NCI-H2196 (cell line): ENCODE measurements around the gene KIF27.
"Not testable (repeated sequence)": the region's sequence is repeated elsewhere in the genome, so short reads cannot be mapped to it uniquely, and the experiment has no call there.

Experiments
- DNase-seq: peaks from one replicate; lab custom pipeline; 2025; ENCODE audit not compliant: unreplicated experiment; lab: John Stamatoyannopoulos, UW

Gene KIF27

GRCh38 chr9:83817356-83818278, 103.6 kb downstream of the KIF27 start, which contains the start of gene GKAP1:
GKAP1 (minus strand) TSS chr9:83817769; CDS start chr9:83806517, 11,252 bp downstream.
- peak; percentile 78 for DNase-seq

GRCh38 chr9:83817011-83817355, 104.2 kb downstream of the KIF27 start:
- not testable (repeated sequence) for DNase-seq

DNA sequence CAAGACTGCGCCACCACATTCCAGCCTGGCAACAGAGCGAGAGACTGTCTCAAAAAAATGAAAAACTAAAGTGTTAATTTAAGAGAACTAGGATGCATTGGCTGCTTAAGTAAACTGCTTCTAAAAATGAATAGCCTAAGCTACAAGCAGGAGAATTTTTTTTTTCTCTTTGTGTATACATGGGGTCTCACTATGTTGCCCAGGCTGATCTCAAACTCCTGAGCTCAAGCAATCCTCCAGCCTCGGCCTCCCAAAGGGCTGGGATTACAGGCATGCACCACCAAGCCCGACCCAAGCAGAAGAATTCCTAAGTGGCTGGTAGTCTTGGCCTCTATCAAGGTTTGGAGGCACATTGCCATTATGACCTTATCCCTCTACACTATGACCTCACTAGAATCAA, 106.1 kb downstream of the KIF27 start:
- DNase-seq: not testable (repeated sequence)

- DNase-seq: not testable (repeated sequence)
These were observed 112.0 kb downstream of the KIF27 start for GRCh38 chr9:83809213-83809612.

DNA sequence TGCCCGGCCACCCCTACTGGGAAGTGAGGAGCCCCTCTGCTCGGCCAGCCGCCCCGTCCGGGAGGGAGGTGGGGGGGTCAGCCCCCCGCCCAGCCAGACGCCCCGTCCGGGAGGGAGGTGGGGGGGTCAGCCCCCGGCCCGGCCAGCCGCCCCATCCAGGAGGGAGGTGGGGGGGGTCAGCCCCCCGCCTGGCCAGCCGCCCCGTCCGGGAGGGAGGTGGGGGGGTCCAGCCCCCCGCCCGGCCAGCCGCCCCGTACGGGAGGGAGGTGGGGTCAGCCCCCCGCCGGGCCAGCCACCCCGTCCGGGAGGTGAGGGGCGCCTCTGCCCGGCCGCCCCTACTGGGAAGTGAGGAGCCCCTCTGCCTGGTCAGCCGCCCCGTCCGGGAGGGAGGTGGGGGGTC, 116.8 kb downstream of the KIF27 start:
- not testable (repeated sequence) for DNase-seq

GRCh38 chr9:83803941-83804340, 117.3 kb downstream of the KIF27 start:
- DNase-seq: not testable (repeated sequence)

DNA sequence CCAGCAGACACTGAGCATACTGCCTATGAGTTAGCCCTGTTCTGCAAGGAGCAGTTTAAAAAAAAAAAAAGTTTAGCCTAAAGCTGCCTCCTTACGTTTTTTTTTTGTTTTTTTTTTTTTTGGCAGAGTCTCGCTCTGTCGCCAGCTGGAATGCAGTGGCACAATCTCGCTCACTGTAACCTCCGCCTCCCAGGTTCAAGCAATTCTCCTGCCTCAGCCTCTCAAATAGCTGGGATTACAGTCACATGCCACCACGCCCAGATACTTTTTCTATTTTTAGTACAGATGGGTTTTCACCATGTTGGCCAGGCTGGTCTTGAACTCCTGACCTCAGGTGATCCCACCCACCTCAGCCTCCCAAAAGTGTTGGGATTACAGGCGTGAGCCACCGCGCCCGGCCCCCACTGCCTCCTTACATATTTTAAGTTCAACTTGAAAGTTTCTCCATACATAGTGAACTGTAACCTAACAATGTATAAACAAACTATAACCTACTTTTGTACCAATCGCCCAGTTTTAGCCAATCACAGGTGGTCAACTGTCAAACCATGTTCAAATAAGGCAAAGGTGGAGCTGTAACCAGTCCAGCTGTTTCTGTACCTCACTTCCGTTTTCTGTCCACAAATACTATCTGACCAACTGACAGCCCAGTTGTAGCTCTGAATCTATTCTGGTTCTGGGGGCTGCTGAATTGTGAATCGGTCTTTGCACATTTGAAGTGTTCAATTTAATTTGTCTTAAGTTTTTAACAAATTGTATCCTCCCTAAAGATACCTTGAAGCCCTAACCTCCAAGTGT, 120.8 kb downstream of the KIF27 start:
- DNase-seq: no peak

- no peak for DNase-seq
These were observed 127.2 kb downstream of the KIF27 start for GRCh38 chr9:83794051-83794450.

- DNase-seq: no peak
These were observed 128.5 kb downstream of the KIF27 start for GRCh38 chr9:83792746-83793145.
